SK-N-SH treated with all-trans-retinoic acid at 6 μM for 48 hours (cell line): Measurements from ENCODE around the gene IGFBP1.

Source experiments
- ATAC-seq: fragments of 200-7000 bp; cut with Tn5 transposase; 3 replicates; pipeline ENCODE4 v1.9.1; 2020; ENCODE audit warnings: mild to moderate bottlenecking, moderate library complexity
- BACH2 ChIP-seq: fragments of 250-450 bp; sonication (Bioruptor Pico); IDR thresholded peaks from 2 replicates; pipeline ENCODE4 v1.9.0; 2021; ENCODE audit warnings: mild to moderate bottlenecking, borderline replicate concordance
- ISL1 ChIP-seq: fragments of 250-450 bp; sonication (Bioruptor Pico); IDR thresholded peaks from 2 replicates; pipeline ENCODE4 v2.1.2; 2022; ENCODE audit warnings: mild to moderate bottlenecking, moderate library complexity
- OSR1 ChIP-seq: fragments of 250-450 bp; sonication (Bioruptor Pico); IDR thresholded peaks from 2 replicates; pipeline ENCODE4 v1.8.0; 2022; ENCODE audit warnings: moderate library complexity, mild to moderate bottlenecking, inconsistent platforms
- SNAI2 ChIP-seq: fragments of 250-450 bp; sonication (Bioruptor Pico); IDR thresholded peaks from 2 replicates; pipeline ENCODE4 v1.5.0; 2020; ENCODE audit warnings: mild to moderate bottlenecking, moderate library complexity
- TCF4 ChIP-seq: fragments of 250-450 bp; sonication (Bioruptor Pico); IDR thresholded peaks from 2 replicates; pipeline ENCODE4 v1.8.0; 2021; ENCODE audit warnings: mild to moderate bottlenecking, moderate library complexity, borderline replicate concordance
- TOX ChIP-seq: fragments of 250-450 bp; sonication (Bioruptor Pico); IDR thresholded peaks from 2 replicates; pipeline ENCODE4 v1.8.0; 2021; ENCODE audit warnings: mild to moderate bottlenecking, moderate library complexity, borderline replicate concordance
- ZC3H10 ChIP-seq: fragments of 250-450 bp; sonication (Bioruptor Pico); IDR thresholded peaks from 2 replicates; pipeline ENCODE4 v1.5.1; 2021; ENCODE audit warnings: mild to moderate bottlenecking, moderate library complexity
- ZFP30 ChIP-seq: fragments of 450-650 bp; formaldehyde crosslinking; IDR thresholded peaks from 2 replicates; pipeline ENCODE4 v1.5.0; 2022; ENCODE audit warnings: mild to moderate bottlenecking, moderate library complexity
- ZNF565 ChIP-seq: fragments of 450-650 bp; formaldehyde crosslinking; conservative IDR thresholded peaks from 2 replicates; pipeline ENCODE4 v1.5.0; 2020; ENCODE audit warnings: low read depth, mild to moderate bottlenecking, moderate library complexity
- ZNF70 ChIP-seq: fragments of 450-650 bp; formaldehyde crosslinking; IDR thresholded peaks from 2 replicates; pipeline ENCODE4 v1.5.0; 2020; ENCODE audit warnings: mild to moderate bottlenecking, moderate library complexity
- ZNF8 ChIP-seq: fragments of 450-650 bp; formaldehyde crosslinking; IDR thresholded peaks from 2 replicates; pipeline ENCODE4 v1.5.0; 2020; ENCODE audit warnings: mild to moderate bottlenecking, moderate library complexity
- TF ChIP-seq, protein P1 (sequence below): fragments of 250-450 bp; sonication (Bioruptor Pico); IDR thresholded peaks from 2 replicates; pipeline ENCODE4 v1.5.1; 2021; ENCODE audit warnings: mild to moderate bottlenecking, moderate library complexity
- TF ChIP-seq, protein P2 (sequence below): fragments of 250-450 bp; sonication (Bioruptor Pico); IDR thresholded peaks from 2 replicates; pipeline ENCODE4 v1.8.0; 2020; ENCODE audit warnings: mild to moderate bottlenecking, moderate library complexity, borderline replicate concordance
- TF ChIP-seq, protein P3 (sequence below): fragments of 250-450 bp; sonication (Bioruptor Pico); IDR thresholded peaks from 2 replicates; pipeline ENCODE4 v1.5.0; 2020; ENCODE audit warnings: mild to moderate bottlenecking, moderate library complexity

Gene IGFBP1

DNA sequence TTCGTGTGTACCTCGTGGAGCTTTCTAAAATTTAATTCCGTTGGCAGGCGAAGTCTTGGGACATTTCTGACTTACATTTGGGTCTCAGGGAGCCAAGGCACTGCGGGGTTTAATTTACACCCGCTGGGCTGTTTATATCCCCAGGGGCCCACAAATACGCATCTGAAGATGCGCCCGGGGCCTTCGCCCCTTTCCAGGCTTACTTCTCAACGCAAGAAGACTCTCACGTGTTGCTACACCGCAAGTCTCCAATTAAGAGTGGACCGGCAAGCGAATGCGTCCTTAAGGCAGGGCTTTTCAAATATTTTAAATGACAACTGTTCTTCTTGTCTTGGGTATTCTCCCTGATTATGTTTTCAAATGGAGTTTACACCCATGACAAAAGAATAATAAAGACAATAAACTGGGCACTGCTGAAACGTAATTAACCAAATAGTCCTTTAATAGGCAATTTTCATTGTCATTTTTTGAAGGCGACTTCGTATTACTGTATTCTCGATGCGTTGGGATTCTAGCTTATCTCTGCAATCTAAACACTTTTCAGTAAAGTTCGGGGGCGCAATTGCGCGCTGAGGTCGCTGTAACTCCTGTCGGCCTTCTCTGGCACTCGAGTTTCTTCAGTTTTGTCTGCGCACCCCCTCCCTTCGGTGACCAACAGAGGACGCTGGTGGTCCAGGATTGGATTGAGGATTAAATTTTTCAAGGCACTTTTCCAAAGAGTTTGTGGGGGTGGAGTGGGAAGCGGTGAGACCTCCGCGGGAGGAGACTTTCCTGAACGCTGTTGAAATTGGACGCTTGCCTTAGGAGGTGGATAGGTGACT, 33.6 kb downstream of the IGFBP1 start:
- ATAC-seq: peak; percentile 44
- TF ChIP-seq, protein P1, sequence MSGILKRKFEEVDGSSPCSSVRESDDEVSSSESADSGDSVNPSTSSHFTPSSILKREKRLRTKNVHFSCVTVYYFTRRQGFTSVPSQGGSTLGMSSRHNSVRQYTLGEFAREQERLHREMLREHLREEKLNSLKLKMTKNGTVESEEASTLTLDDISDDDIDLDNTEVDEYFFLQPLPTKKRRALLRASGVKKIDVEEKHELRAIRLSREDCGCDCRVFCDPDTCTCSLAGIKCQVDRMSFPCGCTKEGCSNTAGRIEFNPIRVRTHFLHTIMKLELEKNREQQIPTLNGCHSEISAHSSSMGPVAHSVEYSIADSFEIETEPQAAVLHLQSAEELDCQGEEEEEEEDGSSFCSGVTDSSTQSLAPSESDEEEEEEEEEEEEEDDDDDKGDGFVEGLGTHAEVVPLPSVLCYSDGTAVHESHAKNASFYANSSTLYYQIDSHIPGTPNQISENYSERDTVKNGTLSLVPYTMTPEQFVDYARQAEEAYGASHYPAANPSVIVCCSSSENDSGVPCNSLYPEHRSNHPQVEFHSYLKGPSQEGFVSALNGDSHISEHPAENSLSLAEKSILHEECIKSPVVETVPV (CRISPR knock-in tag): 0 out of 2 replicates have a peak, but pooled peaks have one; percentile 36
- TF ChIP-seq SNAI2 (CRISPR knock-in tag): no peak
- TF ChIP-seq TOX (CRISPR knock-in tag): 0 out of 2 replicates have a peak, but pooled peaks have one; percentile 8
- TF ChIP-seq OSR1 (CRISPR knock-in tag): no peak

DNA sequence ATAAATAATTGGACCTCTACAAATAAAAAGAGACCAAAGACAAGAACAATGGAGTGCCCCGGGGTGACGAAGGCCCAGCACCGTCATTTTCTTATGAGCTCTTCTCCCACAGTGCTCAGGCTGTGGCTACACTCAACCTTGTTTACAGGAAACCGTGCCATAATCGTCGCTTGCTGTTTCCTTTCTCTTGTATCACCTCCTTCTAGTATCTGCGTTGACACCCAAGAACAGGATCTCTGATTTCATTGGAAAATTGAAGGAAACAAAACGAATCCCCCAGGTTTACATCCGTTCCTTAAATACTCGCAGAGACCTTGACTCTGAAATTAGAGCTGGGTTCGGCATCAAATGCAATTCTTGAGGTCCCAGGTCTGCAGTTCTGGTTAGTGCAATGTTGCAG, 34.5 kb downstream of the IGFBP1 start:
- peak; percentile 2; the same call in 2 of the 3 replicates for ATAC-seq
- TF ChIP-seq BACH2 (CRISPR knock-in tag) (no peak), OSR1 (CRISPR knock-in tag) (no peak), ZFP30 (no peak), ZC3H10 (no peak), ZNF8 (CRISPR knock-in tag) (no peak), SNAI2 (CRISPR knock-in tag) (no peak), TCF4 (CRISPR knock-in tag) (no peak)

DNA sequence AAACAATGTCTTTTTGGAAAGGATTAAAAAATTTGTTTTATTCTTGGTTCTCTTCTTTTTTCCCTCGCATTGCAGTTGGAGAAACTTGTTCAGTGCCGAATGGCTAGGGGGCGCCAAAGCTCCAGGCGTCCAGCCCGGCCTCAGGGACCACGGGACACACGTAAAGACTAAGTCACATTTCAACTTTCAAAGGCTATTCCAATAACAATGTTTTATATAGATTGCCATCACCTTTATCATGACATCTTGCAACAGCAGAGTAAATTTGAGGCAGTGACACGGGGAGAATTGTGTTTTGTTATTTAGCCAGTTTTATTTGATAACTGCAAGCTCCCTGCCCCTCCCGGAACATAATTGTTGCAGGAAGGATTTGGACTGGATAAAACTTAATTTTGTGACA, 35.0 kb downstream of the IGFBP1 start:
- TF ChIP-seq ISL1 (peak; percentile 48), ZNF70 (CRISPR knock-in tag) (no peak)
- peak; percentile 73 for ATAC-seq

- no peak for TF ChIP-seq TCF4 (CRISPR knock-in tag)
- TF ChIP-seq, protein P2, sequence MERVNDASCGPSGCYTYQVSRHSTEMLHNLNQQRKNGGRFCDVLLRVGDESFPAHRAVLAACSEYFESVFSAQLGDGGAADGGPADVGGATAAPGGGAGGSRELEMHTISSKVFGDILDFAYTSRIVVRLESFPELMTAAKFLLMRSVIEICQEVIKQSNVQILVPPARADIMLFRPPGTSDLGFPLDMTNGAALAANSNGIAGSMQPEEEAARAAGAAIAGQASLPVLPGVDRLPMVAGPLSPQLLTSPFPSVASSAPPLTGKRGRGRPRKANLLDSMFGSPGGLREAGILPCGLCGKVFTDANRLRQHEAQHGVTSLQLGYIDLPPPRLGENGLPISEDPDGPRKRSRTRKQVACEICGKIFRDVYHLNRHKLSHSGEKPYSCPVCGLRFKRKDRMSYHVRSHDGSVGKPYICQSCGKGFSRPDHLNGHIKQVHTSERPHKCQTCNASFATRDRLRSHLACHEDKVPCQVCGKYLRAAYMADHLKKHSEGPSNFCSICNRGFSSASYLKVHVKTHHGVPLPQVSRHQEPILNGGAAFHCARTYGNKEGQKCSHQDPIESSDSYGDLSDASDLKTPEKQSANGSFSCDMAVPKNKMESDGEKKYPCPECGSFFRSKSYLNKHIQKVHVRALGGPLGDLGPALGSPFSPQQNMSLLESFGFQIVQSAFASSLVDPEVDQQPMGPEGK: no peak
- TF ChIP-seq, protein P3, sequence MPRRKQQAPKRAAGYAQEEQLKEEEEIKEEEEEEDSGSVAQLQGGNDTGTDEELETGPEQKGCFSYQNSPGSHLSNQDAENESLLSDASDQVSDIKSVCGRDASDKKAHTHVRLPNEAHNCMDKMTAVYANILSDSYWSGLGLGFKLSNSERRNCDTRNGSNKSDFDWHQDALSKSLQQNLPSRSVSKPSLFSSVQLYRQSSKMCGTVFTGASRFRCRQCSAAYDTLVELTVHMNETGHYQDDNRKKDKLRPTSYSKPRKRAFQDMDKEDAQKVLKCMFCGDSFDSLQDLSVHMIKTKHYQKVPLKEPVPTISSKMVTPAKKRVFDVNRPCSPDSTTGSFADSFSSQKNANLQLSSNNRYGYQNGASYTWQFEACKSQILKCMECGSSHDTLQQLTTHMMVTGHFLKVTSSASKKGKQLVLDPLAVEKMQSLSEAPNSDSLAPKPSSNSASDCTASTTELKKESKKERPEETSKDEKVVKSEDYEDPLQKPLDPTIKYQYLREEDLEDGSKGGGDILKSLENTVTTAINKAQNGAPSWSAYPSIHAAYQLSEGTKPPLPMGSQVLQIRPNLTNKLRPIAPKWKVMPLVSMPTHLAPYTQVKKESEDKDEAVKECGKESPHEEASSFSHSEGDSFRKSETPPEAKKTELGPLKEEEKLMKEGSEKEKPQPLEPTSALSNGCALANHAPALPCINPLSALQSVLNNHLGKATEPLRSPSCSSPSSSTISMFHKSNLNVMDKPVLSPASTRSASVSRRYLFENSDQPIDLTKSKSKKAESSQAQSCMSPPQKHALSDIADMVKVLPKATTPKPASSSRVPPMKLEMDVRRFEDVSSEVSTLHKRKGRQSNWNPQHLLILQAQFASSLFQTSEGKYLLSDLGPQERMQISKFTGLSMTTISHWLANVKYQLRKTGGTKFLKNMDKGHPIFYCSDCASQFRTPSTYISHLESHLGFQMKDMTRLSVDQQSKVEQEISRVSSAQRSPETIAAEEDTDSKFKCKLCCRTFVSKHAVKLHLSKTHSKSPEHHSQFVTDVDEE (CRISPR knock-in tag): no peak
- ATAC-seq: no peak
Measured at GRCh38 chr7:45923818-45924217, 35.5 kb downstream of the IGFBP1 start.

DNA sequence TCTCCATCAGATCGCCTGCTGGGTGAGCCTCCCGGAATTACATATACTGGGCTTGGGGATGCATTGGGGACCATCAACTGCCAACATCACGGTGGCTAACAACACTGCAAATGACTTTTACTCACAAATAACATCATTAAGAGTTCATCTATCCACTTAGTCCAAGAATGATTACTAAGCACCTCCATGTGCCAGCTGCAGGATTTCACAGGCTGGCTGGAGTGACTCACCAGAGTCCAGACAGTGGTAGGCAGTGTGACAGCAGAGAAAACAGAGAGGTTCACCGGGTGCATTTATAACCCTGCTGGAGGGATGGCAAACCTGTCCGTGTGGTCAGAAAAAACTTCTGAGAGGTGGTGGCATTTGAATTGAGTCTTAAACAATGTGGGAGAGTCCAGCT, 36.0 kb downstream of the IGFBP1 start:
- TF ChIP-seq, protein P3 (CRISPR knock-in tag): no peak
- TF ChIP-seq ISL1: peak; percentile 48
- TF ChIP-seq, all 23 proteins: peak for 1
- peak; percentile 59 for ATAC-seq

DNA sequence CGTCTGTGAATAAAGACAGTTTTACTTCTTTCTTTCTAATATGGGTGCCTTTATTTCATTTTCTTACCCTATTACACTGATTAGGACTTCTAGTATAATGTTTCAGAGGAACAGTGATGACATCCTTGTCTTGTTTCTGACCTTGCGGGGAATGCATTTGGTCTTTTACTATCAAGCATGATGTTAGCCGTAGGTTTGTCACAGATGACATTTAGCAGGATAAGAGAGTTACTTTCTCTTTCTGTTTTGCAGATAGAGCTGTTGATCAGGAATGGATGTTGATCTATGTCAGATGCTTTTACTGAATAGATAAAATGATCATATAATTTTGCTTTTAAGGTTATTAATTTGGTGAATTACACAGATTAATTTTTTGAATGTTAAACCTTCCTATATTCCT, 39.4 kb downstream of the IGFBP1 start:
- TF ChIP-seq ZNF565 (CRISPR knock-in tag): no peak
- no peak for TF ChIP-seq BACH2 (CRISPR knock-in tag)
- ATAC-seq: no peak
